ENCODE results near the gene CLDND2. TPM values are rescaled to one million over a fixed set of nuclear protein-coding genes. Genes with fewer than 3 reads are reported as not detected.

CLDND2 gene
- total RNA-seq, 2 experiments from 2014 or later, result 1.9 TPM; not detected in 1

- ChIA-PET POLR2A (no interaction called here), CTCF (ENCODE audit: unreplicated experiment) (no interaction called here)
- DNase-seq (ENCODE audit: low spot score), result no peak
- H3K36me3 ChIP-seq (ENCODE audit: insufficient read depth, low read length), result no peaks in the 10 kb centered on the region
- no peaks in the 10 kb centered on the region for H3K9me3 ChIP-seq (ENCODE audit: low read length)
- H4K20me1 ChIP-seq (ENCODE audit: insufficient read depth, low read length), result no peaks in the 10 kb centered on the region
- TF ChIP-seq EZH2phosphoT487 (IDR thresholded peaks at IDR 0.05; ENCODE audit: borderline replicate concordance, low read depth, low read length) (no peak), CTCF (conservative IDR thresholded peaks at IDR 0.05; ENCODE audit: low read length) (no peak)
- no peak overlapping the region for H3K27ac ChIP-seq (ENCODE audit: low read depth, low read length, poor library complexity, severe bottlenecking)
- H3K4me1 ChIP-seq (ENCODE audit: insufficient read depth, low read length, poor library complexity, severe bottlenecking), result peaks cover 19% of the 10 kb centered on the region
- peak overlapping the region; percentile 42; the same call in 1 of the 2 replicates for H2AFZ ChIP-seq (ENCODE audit: low read length)
- peak overlapping the region; percentile 25; the same call in 1 of the 2 replicates for H3K4me2 ChIP-seq (ENCODE audit: low read length)
- H3K4me3 ChIP-seq (ENCODE audit: low read depth, low read length, poor library complexity, severe bottlenecking), result no peak overlapping the region
- intact Hi-C loops (cut with micrococcal nuclease; ENCODE audit: unreplicated experiment), result no loop called here
- H3K9me2 ChIP-seq (ENCODE audit: insufficient read depth, low read length), result no peaks in the 10 kb centered on the region
- no peaks in the 10 kb centered on the region for H3K79me2 ChIP-seq (ENCODE audit: insufficient read depth, low read depth, low read length)
- BruUV-seq (replicated peaks), result no TSS peak
Observed at GRCh38 chr19:51372021-51372648, 3.3 kb upstream of the CLDND2 start.

- no peak overlapping the region for H2AFZ ChIP-seq (ENCODE audit: low read length)
Observed at GRCh38 chr19:51371186-51371690, 2.4 kb upstream of the CLDND2 start.

More at GRCh38 chr19:51371186-51371690, 2.4 kb upstream of the CLDND2 start:
- BruUV-seq (replicated peaks), result no TSS peak
- no peak overlapping the region for H3K27ac ChIP-seq (ENCODE audit: low read depth, low read length, poor library complexity, severe bottlenecking)
- no peak for DNase-seq (ENCODE audit: low spot score)
- TF ChIP-seq CTCF (conservative IDR thresholded peaks at IDR 0.05; ENCODE audit: low read length) (no peak), EZH2phosphoT487 (IDR thresholded peaks at IDR 0.05; ENCODE audit: borderline replicate concordance, low read depth, low read length) (no peak)
- POLR2A ChIA-PET, result no interaction called here
- CTCF ChIA-PET (ENCODE audit: unreplicated experiment), result no interaction called here
- intact Hi-C loops (cut with micrococcal nuclease; ENCODE audit: unreplicated experiment), result no loop called here
- no peaks in the 10 kb centered on the region for H3K9me3 ChIP-seq (ENCODE audit: low read length)
- no peaks in the 10 kb centered on the region for H3K9me2 ChIP-seq (ENCODE audit: insufficient read depth, low read length)
- no peaks in the 10 kb centered on the region for H4K20me1 ChIP-seq (ENCODE audit: insufficient read depth, low read length)
- H3K4me1 ChIP-seq (ENCODE audit: insufficient read depth, low read length, poor library complexity, severe bottlenecking), result peaks cover 19% of the 10 kb centered on the region
- no peak overlapping the region for H3K4me2 ChIP-seq (ENCODE audit: low read length)
- no peak overlapping the region for H3K4me3 ChIP-seq (ENCODE audit: low read depth, low read length, poor library complexity, severe bottlenecking)
- no peaks in the 10 kb centered on the region for H3K79me2 ChIP-seq (ENCODE audit: insufficient read depth, low read depth, low read length)
- H3K36me3 ChIP-seq (ENCODE audit: insufficient read depth, low read length), result no peaks in the 10 kb centered on the region
